ENCODE results near the gene TLCD1. TPM values are rescaled to one million over a fixed set of nuclear protein-coding genes. Genes with fewer than 3 reads are reported as not detected.

TLCD1 gene
- total and polyA plus RNA-seq, 2 of the 8 experiments (the other 6 are each of a cell fraction or from before 2014, with no cell fraction given) = 40.7 to 128 TPM

- Histone ChIP-seq H2BK20ac (ENCODE audit: low read length) (no peak overlapping the region), H4K5ac (ENCODE audit: insufficient read length, low read depth, low read length) (no peak overlapping the region), H3K56ac (replicated peaks; ENCODE audit: insufficient read length, low read depth, low read length) (no peak overlapping the region), H3K4me2 (ENCODE audit: insufficient read depth in 1 of 2, low read depth in 2 of 2, low read length in 2 of 2) (no peak overlapping the region), H3K36me3 (ENCODE audit: control insufficient read depth in 2 of 4, insufficient read depth in 4 of 4, low read length in 3 of 4) (peaks cover 16 to 39% (median 33%) of the 10 kb centered on the region in 4 experiments), H3K9ac (replicated peaks in 1 of 4; ENCODE audit: extremely low read depth in 1 of 4, low read depth in 3 of 4, low read length in 3 of 4) (no peak overlapping the region), H4K20me1 (replicated peaks in 1 of 2; ENCODE audit: control insufficient read depth in 1 of 2, insufficient read depth in 2 of 2, low read length in 2 of 2) (peaks cover 10 to 16% of the 10 kb centered on the region in 2 experiments), H3K79me1 (ENCODE audit: low read depth, low read length) (no peaks in the 10 kb centered on the region), H3K14ac (ENCODE audit: insufficient read length) (no peak overlapping the region), H3K79me2 (ENCODE audit: control insufficient read depth in 1 of 2, insufficient read depth in 2 of 2, low read length in 2 of 2) (peaks cover 0 to 5% of the 10 kb centered on the region in 2 experiments; a peak in 1 of 4 replicates), H3K4ac (replicated peaks; ENCODE audit: insufficient read length, low read depth, low read length) (no peak overlapping the region), H2BK15ac (ENCODE audit: low read length) (no peak overlapping the region), H3K27ac (ENCODE audit: low read depth, low read length) (no peak overlapping the region), H2BK12ac (ENCODE audit: low read depth, low read length) (no peak overlapping the region), H3K4me1 (replicated peaks in 1 of 4; ENCODE audit: control insufficient read depth in 3 of 4, insufficient read depth in 4 of 4, low read length in 3 of 4) (peaks cover 0 to 11% (median 4%) of the 10 kb centered on the region in 4 experiments; a peak in 4 of 7 replicates), H3K18ac (ENCODE audit: extremely low read depth, low read length) (no peak overlapping the region), H3K9me3 (ENCODE audit: insufficient read depth in 2 of 2, low read depth in 1 of 2, low read length in 1 of 2) (no peaks in the 10 kb centered on the region), H3K23me2 (ENCODE audit: low read depth, low read length) (no peaks in the 10 kb centered on the region), H2AK5ac (ENCODE audit: low read depth, low read length) (no peak overlapping the region), H4K91ac (replicated peaks; ENCODE audit: insufficient read length, low read length) (no peak overlapping the region), H2BK5ac (ENCODE audit: low read depth, low read length) (no peak overlapping the region; the same call in 1 of the 2 replicates), H2BK120ac (replicated peaks; ENCODE audit: low read depth, low read length) (no peak overlapping the region), H4K8ac (ENCODE audit: extremely low read depth, insufficient read depth, low read length) (no peak overlapping the region), H3K23ac (ENCODE audit: insufficient read length) (no peak overlapping the region), H2AFZ (ENCODE audit: low read length) (no peak overlapping the region), H3K4me3 (ENCODE audit: extremely low read depth in 1 of 4, insufficient read depth in 2 of 4, low read depth in 3 of 4, low read length in 4 of 4) (no peak overlapping the region), H3K27me3 (replicated peaks in 1 of 4; ENCODE audit: control insufficient read depth in 3 of 4, extremely low read depth in 1 of 4, insufficient read depth in 3 of 4, low read length in 3 of 4) (no peaks in the 10 kb centered on the region)
- DNase-seq (ENCODE audit: low read depth in 1 of 2, low spot score in 2 of 2) = no peak
- TF ChIP-seq HDAC2 (IDR thresholded peaks at IDR 0.05; ENCODE audit: borderline replicate concordance in 1 of 2, low read depth in 2 of 2, low read length in 2 of 2) (no peak), ZNF274 (IDR thresholded peaks at IDR 0.05; ENCODE audit: borderline replicate concordance, extremely low read depth, low read length) (no peak), GTF2F1 (IDR thresholded peaks at IDR 0.05; ENCODE audit: borderline replicate concordance, low read depth, low read length) (no peak), MAFK (IDR thresholded peaks at IDR 0.05; ENCODE audit: low read depth, low read length) (no peak), CHD1 (IDR thresholded peaks at IDR 0.05; ENCODE audit: low read depth, low read length) (no peak), GABPA (IDR thresholded peaks at IDR 0.05; ENCODE audit: borderline replicate concordance, insufficient read depth, low read length) (no peak), TAF7 (optimal IDR thresholded peaks at IDR 0.05; ENCODE audit: borderline replicate concordance, low read depth, low read length) (no peak), EGR1 (IDR thresholded peaks at IDR 0.05; ENCODE audit: borderline replicate concordance, low read depth, low read length) (no peak), SP4 (IDR thresholded peaks at IDR 0.05; ENCODE audit: low read length) (no peak), TAF1 (IDR thresholded peaks at IDR 0.05; ENCODE audit: low read depth, low read length) (no peak), TBP (IDR thresholded peaks at IDR 0.05; ENCODE audit: low read depth, low read length) (no peak), TCF12 (IDR thresholded peaks at IDR 0.05; ENCODE audit: low read depth, low read length) (no peak), CREB1 (IDR thresholded peaks at IDR 0.05) (no peak), KDM4A (IDR thresholded peaks at IDR 0.05; ENCODE audit: low read depth, low read length, severe bottlenecking) (no peak)
- ChIA-PET CTCF (ENCODE audit: partially characterized antibody) (interaction anchor here (0.9 to 2.5 kb wide), 5 partner anchors 13 to 61 kb away, joined by 3 to 9 read pairs (median 5); no protein-coding TSS in a partner anchor), POLR2A (ENCODE audit: partially characterized antibody) (interaction anchor here (0.5 to 4.8 kb wide), 22 partner anchors 11 to 187 kb away, joined by 3 to 47 read pairs (median 4); partner anchors contain the start of genes BLTP2, RPL23A, SDF2 and SUPT6H)
- no peak for FAIRE-seq
- 92% methylated on average over 14 of the region's 14 CpGs; no CpG with 5 or more reads in 1 of the 2 experiments for WGBS, 2 experiments (ENCODE audit: extremely low coverage in 1 of 2, insufficient coverage in 1 of 2, insufficient read length in 1 of 2, insufficient replicate concordance in 2 of 2, low coverage in 1 of 2, low lambda C conversion rate in 2 of 2, missing lambda C conversion rate in 1 of 2)
These were observed 21.7 kb downstream of the TLCD1 start for GRCh38 chr17:28704219-28704858.
